ENCODE measurements around the gene AK8.

AK8 gene

DNA sequence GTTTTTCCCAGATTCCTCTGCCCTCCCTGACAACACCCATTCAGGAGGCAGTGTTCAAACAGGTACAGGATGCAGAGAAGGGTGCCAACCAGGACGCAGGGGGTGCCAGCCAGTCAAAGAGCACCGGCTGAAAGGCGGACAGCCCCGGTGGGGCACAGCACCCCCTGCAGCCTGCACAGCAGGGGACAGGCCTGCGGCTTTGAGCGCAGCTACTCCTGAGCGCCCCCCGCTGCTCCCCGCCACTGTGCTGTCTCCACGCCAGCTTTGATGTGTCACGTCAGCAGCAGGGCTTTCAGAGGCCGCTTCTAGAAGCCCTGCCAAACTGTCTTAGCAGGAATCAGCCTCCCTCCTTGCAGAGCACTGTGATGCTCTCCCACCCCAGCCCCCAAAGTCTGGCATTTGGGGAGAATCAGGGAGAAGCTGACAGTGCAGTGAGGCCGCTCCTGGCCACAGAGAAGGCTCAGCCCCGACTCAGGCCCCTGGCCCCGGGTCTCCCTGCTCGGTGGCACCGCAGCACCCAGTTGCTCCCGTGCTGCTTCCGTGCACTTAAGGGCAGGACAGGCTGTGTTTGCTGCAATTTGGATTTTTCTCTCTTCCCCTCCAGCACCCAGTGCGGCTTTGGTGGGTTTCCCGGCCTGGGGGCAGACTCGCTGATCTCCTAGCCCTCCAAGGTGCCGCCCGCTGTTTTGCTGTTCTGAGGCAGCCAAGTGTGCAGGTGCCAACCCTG is 20.3 kb downstream of the AK8 start:
- DNase-seq (ENCODE audit: low spot score), result no peak

DNA sequence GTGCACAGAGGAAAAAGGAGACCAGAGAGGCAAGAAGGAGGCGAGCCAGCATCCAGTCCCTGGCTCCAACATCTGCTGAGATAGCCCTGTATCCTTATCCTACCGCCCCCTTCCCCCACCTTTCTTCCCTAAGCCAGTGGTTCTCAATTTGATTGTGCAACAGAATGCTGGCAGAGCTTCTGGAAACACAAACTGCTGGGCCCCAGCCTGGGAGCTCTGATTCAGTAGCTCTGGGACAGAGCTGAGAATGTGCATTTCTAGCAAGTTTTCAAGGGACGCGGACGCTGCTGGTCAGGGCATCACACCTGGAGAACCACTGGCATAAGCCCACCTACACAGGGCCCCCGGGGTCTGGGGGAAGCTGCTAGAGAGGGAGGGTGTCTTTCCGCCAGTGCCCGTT is 21.1 kb downstream of the AK8 start:
- no peak for DNase-seq (ENCODE audit: low spot score)

DNA sequence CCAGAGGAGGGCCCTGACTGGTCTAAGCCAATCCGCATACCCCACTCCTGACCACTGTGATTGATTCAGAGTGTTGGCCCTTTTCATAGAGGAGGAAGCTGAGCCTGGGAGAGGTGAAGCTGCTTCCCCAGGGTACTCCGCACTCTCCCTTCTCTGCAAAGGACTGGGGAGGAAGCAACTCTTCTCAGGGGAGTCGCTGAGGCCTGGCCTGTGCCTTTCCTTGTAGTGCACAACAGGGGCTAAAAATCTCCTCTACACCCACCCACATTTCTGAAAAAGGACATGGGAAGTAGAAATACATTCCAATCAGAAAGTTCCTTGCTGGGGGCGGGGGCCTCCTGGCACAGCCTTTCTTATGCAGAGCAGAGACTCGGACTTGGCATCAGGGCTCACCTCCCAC is 22.2 kb downstream of the AK8 start:
- DNase-seq (ENCODE audit: low spot score), result no peak

DNA sequence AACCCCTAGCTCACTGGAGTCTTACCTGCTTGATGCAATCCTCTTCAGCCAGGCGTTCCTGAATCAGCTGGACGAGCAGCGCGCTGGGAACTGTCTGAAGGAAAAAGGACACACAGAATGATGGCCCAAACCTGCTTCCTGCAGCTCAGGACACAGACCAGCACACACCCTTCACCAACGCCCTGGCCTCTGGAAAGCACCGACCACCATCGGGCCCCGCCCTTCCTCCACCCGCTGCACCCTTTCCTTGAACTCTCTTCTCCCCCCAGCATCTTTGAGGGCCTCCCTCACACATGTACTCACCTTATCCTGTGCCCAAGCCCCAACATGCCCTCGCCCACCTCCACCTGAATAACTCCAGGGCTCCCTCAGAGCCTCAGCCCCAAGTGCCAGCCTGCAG is 23.3 kb downstream of the AK8 start:
- DNase-seq (ENCODE audit: low spot score), result no peak

DNA sequence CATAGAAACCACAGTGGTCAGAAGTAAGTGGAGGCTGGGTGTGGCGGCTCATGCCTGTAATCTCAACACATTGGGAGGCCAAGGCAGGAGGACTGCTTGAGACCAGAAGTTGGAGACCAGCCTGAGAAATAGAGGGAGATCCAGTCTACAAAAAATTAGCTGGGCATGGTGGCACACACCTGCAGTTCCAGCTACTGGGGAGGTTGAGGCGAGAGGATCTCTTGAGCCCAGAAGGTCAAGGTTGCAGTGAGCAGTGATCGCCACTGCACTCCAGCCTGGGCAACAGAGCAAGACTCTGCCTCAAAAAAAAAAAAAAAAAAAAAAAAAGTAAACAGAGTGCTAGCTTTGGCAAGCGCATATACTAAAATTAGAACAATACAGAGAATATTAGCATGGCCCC is 24.6 kb downstream of the AK8 start:
- no peak for DNase-seq (ENCODE audit: low spot score)

DNA sequence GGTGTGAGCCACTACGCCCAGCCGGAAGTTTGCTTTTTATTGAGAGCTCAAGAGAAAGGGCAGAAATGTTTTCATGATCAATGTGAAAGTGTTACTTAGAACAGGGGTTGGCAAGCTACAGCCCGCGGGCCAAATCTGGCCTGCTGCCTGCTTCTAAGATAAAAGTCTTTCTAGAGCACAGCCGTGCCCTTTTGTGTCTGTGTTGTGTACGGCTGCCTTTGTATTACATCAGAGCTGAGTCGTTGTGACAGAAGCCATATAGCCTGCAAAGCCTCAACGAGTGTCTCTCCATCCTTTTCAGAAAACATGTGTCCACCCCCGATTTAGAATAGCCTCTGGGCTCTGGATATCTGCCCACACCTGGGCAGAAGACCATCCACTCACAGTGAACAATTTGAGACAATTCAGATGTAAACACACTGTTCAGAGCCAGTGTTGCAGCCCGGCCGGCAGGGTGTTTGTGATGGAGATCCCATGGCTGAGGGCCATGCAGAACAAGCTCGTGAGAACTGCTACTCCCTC is 28.8 kb downstream of the AK8 start:
- DNase-seq (ENCODE audit: low spot score), result no peak

DNA sequence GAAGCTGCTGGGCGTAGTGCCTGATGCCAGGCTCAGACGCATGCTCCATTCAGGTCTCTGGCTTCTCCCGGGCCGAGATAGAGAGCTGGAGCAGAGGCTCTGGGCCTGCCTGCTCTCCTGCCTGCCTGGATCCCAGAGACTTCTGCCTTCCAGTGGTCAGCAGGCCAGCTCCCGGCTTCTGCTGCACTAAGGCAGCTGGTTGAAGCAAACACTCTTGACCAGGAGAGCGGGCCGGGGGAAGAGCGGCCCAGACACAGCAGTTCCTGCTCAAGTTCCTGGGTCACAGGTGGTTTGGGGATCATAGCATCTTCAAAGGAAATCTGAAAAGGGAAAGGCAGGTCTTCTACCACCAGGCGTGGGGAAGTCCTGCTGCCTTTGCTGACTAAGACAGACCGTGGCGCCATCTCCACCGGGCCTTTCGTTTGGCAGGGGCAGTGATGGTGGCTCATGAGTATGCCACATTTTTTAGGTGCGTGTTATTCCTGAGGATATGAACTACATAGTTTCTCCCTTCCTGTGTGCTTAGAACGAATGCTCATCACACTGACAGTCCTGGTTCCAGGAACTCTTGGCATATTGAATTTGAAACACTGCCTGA is 31.1 kb downstream of the AK8 start:
- DNase-seq (ENCODE audit: low spot score), result no peak

GRCh38 chr9:132846109-132846917 is 31.8 kb downstream of the AK8 start:
- no peak for DNase-seq (ENCODE audit: low spot score)

DNA sequence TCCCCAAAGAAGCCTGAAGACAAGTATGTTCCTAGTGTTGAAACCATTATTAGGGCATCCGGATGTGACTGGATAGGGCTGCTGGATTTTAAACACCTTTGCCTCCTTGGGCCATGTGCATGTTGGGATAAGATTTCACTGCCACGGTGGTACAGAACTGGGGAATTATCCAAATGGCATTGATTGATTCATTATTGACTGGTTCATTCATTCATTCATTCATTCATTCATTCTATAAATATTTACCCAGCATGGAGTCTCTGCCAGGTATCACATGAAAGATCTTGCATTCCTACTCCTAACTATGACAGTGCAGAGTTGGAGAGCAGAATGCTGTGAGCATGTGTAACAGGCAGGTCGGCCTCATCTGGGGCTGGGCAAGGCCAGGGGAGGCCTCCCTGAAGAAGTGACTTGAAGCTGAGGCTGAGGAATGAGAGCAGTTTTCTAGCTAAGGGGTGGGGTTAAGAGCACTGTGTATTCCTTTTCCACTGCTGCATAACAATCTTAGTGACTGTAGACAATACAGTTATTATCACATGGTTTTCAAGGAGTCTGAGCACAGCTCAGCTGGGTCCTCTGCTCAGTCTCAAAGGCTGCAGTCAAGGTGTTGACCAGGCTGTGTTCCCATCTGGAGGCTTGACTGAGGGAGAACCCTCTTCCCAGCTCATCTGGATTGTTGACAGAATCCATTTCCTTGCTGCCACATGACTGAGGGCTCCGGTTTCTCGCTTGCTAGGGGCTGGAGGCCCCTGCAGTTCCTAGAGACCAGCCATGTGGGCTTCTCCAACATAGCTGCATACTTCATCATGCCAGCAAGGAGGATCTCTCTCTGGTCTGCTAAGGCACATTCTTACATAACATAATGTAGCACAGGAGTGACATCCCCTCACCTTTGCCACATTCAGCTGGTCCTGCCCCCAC is 35.7 kb downstream of the AK8 start:
- DNase-seq (ENCODE audit: low spot score), result no peak

GRCh38 chr9:132840980-132841379 is 37.1 kb downstream of the AK8 start:
- no peak for DNase-seq (ENCODE audit: low spot score)

- no peak for DNase-seq (ENCODE audit: low spot score)
These were observed 39.8 kb downstream of the AK8 start for GRCh38 chr9:132838291-132838690.

GRCh38 chr9:132837501-132838286 is 40.4 kb downstream of the AK8 start:
- DNase-seq (ENCODE audit: low spot score), result no peak

GRCh38 chr9:132834343-132834742 is 43.7 kb downstream of the AK8 start:
- DNase-seq (ENCODE audit: low spot score), result no peak

GRCh38 chr9:132833550-132834121 is 44.4 kb downstream of the AK8 start:
- no peak for DNase-seq (ENCODE audit: low spot score)

GRCh38 chr9:132832171-132832881 is 45.8 kb downstream of the AK8 start:
- no peak for DNase-seq (ENCODE audit: low spot score)

DNA sequence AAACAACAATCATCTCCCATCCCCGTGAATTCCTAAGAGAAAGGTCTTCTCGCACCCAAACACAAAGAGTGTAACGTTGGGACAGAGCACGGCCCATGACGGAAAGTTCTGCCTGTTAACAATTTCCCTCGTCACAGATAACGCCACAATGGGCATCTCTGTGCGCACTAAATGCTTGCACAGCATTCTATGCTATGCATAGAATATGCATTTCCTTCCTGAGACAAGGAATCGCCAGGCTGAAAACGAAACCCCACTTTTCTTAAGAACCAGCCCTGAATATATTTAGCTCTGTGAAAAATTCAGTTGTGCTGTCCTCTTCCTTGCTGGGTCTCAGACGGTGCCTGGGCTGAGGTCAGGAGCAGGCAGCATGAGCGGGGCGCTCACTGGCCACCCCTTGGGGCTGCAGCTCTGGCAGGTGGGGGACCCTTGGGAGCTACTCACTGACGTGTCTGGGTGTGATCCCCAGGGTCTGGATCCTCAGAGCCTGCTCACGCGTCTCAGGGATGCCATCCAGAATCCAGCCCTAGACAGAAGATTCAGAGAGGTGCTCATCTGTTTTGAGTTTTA is 49.8 kb downstream of the AK8 start:
- DNase-seq (ENCODE audit: low spot score), result no peak

GRCh38 chr9:132827366-132827765 is 50.7 kb downstream of the AK8 start:
- DNase-seq (ENCODE audit: low spot score), result no peak

DNA sequence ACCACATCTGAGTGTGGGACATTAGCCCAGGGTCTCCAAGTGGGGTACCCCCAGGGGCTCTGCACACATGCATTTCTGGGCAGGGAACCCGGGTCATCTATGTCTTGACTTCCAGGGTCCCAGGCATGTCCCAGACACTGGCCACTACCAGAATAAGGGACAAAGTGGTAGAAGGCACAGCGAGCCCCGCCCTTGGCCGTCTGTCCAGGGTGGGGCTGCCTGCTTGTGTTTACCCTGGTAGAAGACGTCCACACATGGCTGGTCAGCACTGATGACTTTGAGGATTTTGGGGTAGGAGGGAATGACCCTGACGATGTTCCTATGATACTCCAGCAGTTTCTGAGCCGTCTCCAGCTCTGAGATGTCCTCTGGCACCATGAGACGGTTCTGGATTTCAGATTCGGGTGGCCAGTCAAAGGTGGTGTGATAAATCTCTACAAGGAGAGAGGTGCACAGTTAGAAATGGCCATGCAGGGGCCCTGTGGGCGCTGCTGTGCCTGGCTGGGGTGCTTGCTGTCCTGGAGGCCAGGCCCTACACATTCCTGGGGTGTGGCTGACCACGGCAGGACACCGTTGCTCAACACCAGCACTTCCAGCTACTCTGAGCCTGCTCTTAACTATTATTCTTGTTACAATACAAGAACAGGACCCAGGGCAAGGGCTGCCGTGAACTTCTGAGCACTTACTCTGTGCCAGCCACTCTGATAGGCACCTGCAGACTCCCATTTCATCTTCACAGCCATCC is 51.3 kb downstream of the AK8 start:
- no peak for DNase-seq (ENCODE audit: low spot score)

- DNase-seq (ENCODE audit: low spot score), result no peak
These were observed 52.0 kb downstream of the AK8 start for GRCh38 chr9:132826131-132826530.

Measured in CD4-positive, alpha-beta T cell treated with Interleukin-6 at 100 ng/mL for 8 hours (primary cell).